Endodermal cell (in vitro differentiated cells): Measurements from ENCODE around the gene UBASH3A. TPM values are rescaled to one million over a fixed set of nuclear protein-coding genes. Genes with fewer than 3 reads are reported as not detected.

ENCODE experiments used
- DNase-seq: peaks from one replicate; pipeline ENCODE4 v3.0.0-alpha.2; 2017
- H3K27ac ChIP-seq: 2 replicates; pipeline ENCODE4 v1.5.1; 2013; ENCODE audit warnings: mild to moderate bottlenecking, low read depth, low read length, moderate library complexity
- H3K27me3 ChIP-seq: 2 replicates; pipeline ENCODE4 v1.6.1; 2013; ENCODE audit warnings: mild to moderate bottlenecking, low read length, moderate library complexity; ENCODE audit not compliant: insufficient read depth, control insufficient read depth, poor library complexity, severe bottlenecking
- H3K36me3 ChIP-seq: 2 replicates; pipeline ENCODE4 v1.7.0; 2013; ENCODE audit warnings: mild to moderate bottlenecking, low read length, moderate library complexity; ENCODE audit not compliant: control insufficient read depth, insufficient read depth
- H3K4me1 ChIP-seq: one replicate; pipeline ENCODE4 v1.7.0; 2013; ENCODE audit warnings: low read length; ENCODE audit not compliant: control insufficient read depth, insufficient read depth
- H3K4me3 ChIP-seq: 2 replicates; pipeline ENCODE4 v1.5.1; 2013; ENCODE audit warnings: mild to moderate bottlenecking, low read length, moderate library complexity
- H3K9ac ChIP-seq: 2 replicates; pipeline ENCODE4 v1.6.1; 2013; ENCODE audit warnings: mild to moderate bottlenecking, low read length, moderate library complexity; ENCODE audit not compliant: poor library complexity, severe bottlenecking; ENCODE audit errors: extremely low read depth
- H3K9me3 ChIP-seq: 2 replicates; pipeline ENCODE4 v1.6.1; 2013; ENCODE audit warnings: mild to moderate bottlenecking, low read length, moderate library complexity; ENCODE audit not compliant: control insufficient read depth
- H3K27ac Mint-ChIP-seq: 2 replicates; pipeline ENCODE4 v1.8.0; 2020; ENCODE audit warnings: mixed read lengths
- H3K27me3 Mint-ChIP-seq: 2 replicates; pipeline ENCODE4 v1.8.0; 2021; ENCODE audit warnings: mild to moderate bottlenecking, mixed read lengths; ENCODE audit not compliant: insufficient read depth
- H3K36me3 Mint-ChIP-seq: 2 replicates; pipeline ENCODE4 v1.8.0; 2020; ENCODE audit warnings: low read depth, mixed read lengths
- H3K4me1 Mint-ChIP-seq: 2 replicates; pipeline ENCODE4 v1.8.0; 2020; ENCODE audit warnings: mixed read lengths
- H3K4me3 Mint-ChIP-seq: 2 replicates; pipeline ENCODE4 v1.8.0; 2020; ENCODE audit warnings: mild to moderate bottlenecking, moderate library complexity, mixed read lengths
- H3K9me3 Mint-ChIP-seq: 2 replicates; pipeline ENCODE4 v1.8.0; 2020; ENCODE audit warnings: mild to moderate bottlenecking, mixed read lengths
- WGBS, 2 experiments: methylation state at CpG; one replicate each; pipeline versions ENCODE4 v1.1.5 to v1.1.7; 2013; ENCODE audit warnings: missing lambda C conversion rate in 2 of 2, mixed read lengths in 1 of 2; ENCODE audit not compliant: insufficient coverage in 1 of 2, insufficient read length in 1 of 2; 5-methylcytosine and 5-hydroxymethylcytosine counted together
- total RNA-seq, 2 donors: library from RNA; stranded (reverse); fragmentation: NEBNext Ultra II Directional in 1 of 2; extraction: Animal tissue kit (Norgen Biotek cat#: 25700) in 1 of 2; gene quantifications; 2 replicates in 1 of 2; 3 replicates in 1 of 2; pipeline ENCODE4 v1.2.1, GENCODE V29; 2021
- TF ChIP-seq, protein P1 (sequence below): fragments of 200-600 bp; sonication (generic); conservative IDR thresholded peaks from 2 replicates; pipeline ENCODE4 v1.5.0; 2021; ENCODE audit warnings: antibody characterized with exemption, mild to moderate bottlenecking

Gene UBASH3A
- total RNA-seq, 2 donors from 2014 or later: not detected

DNA sequence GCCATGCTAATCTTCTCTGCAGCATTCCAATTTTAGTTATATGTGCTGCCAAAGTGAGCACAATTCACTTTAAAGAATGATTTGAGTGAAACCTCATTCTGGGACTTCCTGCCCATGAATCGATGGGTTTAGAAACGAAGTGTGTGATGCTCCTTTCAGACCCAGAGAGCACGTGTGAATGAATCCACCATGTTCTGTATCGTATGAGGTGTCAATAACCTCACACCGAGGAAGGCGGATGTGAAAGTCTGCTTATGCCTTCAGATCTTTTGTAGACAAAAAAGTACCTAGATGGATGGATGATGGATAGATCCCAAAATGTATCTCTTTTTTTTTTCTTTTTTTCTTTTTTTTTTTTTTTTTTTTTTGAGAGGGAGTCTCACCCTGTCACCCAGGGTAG, 13.8 kb downstream of the UBASH3A start:
- no peak for DNase-seq
- Histone ChIP-seq H3K4me3 (no peak overlapping the region), H3K36me3 (no peaks in the 10 kb centered on the region), H3K9me3 (no peaks in the 10 kb centered on the region), H3K9ac (no peak overlapping the region), H3K4me1 (no peaks in the 10 kb centered on the region), H3K27ac (no peak overlapping the region), H3K27me3 (peaks cover 3% of the 10 kb centered on the region)
- no peaks in the 10 kb centered on the region for H3K9me3 Mint-ChIP-seq
- peaks cover 8% of the 10 kb centered on the region for H3K27me3 Mint-ChIP-seq
- no peak overlapping the region for H3K27ac Mint-ChIP-seq
- TF ChIP-seq, protein P1, sequence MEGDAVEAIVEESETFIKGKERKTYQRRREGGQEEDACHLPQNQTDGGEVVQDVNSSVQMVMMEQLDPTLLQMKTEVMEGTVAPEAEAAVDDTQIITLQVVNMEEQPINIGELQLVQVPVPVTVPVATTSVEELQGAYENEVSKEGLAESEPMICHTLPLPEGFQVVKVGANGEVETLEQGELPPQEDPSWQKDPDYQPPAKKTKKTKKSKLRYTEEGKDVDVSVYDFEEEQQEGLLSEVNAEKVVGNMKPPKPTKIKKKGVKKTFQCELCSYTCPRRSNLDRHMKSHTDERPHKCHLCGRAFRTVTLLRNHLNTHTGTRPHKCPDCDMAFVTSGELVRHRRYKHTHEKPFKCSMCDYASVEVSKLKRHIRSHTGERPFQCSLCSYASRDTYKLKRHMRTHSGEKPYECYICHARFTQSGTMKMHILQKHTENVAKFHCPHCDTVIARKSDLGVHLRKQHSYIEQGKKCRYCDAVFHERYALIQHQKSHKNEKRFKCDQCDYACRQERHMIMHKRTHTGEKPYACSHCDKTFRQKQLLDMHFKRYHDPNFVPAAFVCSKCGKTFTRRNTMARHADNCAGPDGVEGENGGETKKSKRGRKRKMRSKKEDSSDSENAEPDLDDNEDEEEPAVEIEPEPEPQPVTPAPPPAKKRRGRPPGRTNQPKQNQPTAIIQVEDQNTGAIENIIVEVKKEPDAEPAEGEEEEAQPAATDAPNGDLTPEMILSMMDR: no peak
- no peaks in the 10 kb centered on the region for H3K4me1 Mint-ChIP-seq
- H3K36me3 Mint-ChIP-seq: no peaks in the 10 kb centered on the region
- no peak overlapping the region for H3K4me3 Mint-ChIP-seq
- WGBS, 2 experiments: 92% methylated on average over 6 of the region's 6 CpGs; no CpG with 5 or more reads in 1 of the 2 experiments

DNA sequence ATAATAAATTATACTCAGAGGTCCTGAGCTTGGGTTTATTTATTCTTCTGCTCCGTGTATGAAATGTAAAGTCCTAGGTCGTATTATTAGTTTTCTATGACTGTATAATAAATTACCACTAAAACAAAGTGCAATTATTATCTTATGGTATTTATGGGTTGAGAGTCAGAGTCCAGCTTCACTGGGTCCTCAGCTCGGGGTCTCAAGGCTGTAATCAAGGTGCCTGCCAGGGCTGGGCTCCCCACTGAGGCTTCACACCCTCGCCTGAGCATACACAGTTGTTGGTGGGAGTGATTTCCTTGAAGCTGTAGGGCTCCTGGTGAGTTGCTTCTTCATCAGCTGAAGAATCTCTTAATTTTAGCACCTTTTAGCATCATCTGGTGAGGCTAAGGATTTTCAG, 15.2 kb downstream of the UBASH3A start:
- H3K36me3 Mint-ChIP-seq: no peaks in the 10 kb centered on the region
- 80% methylated on average over 1 to 2 of the region's 4 CpGs for WGBS, 2 experiments
- peaks cover 3% of the 10 kb centered on the region for H3K27me3 ChIP-seq
- no peaks in the 10 kb centered on the region for H3K9me3 Mint-ChIP-seq
- DNase-seq: no peak
- H3K27ac Mint-ChIP-seq: no peak overlapping the region
- no peaks in the 10 kb centered on the region for H3K4me1 Mint-ChIP-seq
- H3K27ac ChIP-seq: no peak overlapping the region
- H3K4me1 ChIP-seq: no peaks in the 10 kb centered on the region
- H3K4me3 Mint-ChIP-seq: no peak overlapping the region
- no peaks in the 10 kb centered on the region for H3K36me3 ChIP-seq
- H3K9ac ChIP-seq: no peak overlapping the region
- no peaks in the 10 kb centered on the region for H3K9me3 ChIP-seq
- TF ChIP-seq, protein P1: no peak
- no peak overlapping the region for H3K4me3 ChIP-seq
- H3K27me3 Mint-ChIP-seq: peaks cover 12% of the 10 kb centered on the region

DNA sequence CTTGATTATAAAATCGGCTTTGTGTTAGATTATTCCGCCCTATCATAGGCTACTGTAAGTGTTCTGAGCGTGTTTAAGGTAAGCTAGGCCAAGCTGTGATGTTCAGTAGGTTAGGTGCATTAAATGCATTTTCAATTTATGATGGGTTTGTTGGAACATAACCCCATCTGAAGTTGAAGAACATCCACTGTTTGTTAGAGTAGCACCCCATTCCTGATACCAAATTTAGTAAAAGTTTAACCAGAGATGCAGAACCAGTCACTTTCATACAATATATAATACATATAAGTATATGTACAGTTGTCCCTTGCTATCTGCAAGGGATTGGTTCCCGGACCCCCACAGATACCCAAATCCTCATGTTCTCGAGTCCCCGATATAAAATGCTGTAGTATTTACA, 16.1 kb downstream of the UBASH3A start:
- no peaks in the 10 kb centered on the region for H3K4me1 Mint-ChIP-seq
- 80 to 90% methylated on average over 1 to 6 of the region's 6 CpGs for WGBS, 2 experiments

More for the DNA sequence above, 16.1 kb downstream of the UBASH3A start:
- H3K4me3 Mint-ChIP-seq: no peak overlapping the region
- peaks cover 14% of the 10 kb centered on the region for H3K27me3 Mint-ChIP-seq
- H3K9me3 ChIP-seq: no peaks in the 10 kb centered on the region
- no peak overlapping the region for H3K27ac ChIP-seq
- no peak overlapping the region for H3K9ac ChIP-seq
- H3K36me3 Mint-ChIP-seq: no peaks in the 10 kb centered on the region
- H3K9me3 Mint-ChIP-seq: no peaks in the 10 kb centered on the region
- no peaks in the 10 kb centered on the region for H3K36me3 ChIP-seq
- TF ChIP-seq, protein P1: no peak
- H3K27ac Mint-ChIP-seq: no peak overlapping the region
- H3K27me3 ChIP-seq: peaks cover 3% of the 10 kb centered on the region
- no peaks in the 10 kb centered on the region for H3K4me1 ChIP-seq
- DNase-seq: no peak
- H3K4me3 ChIP-seq: no peak overlapping the region
